IMR-90 (cell line): ENCODE results near the gene PPP5C.

Experiments used
- CEBPB ChIP-seq: IDR thresholded peaks from 2 replicates; pipeline ENCODE4 v1.6.1; 2012; ENCODE audit warnings: low read depth, low read length, improper control_type of control experiment
- CTCF ChIP-seq: conservative IDR thresholded peaks from 2 replicates; pipeline ENCODE4 v1.5.1; 2012; ENCODE audit warnings: mild to moderate bottlenecking, low read depth, low read length, improper control_type of control experiment
- FOS ChIP-seq: fragments of 150-350 bp; IDR thresholded peaks from 2 replicates; pipeline ENCODE4 v1.6.1; 2016; ENCODE audit warnings: low read depth, low read length
- MAZ ChIP-seq: IDR thresholded peaks from 2 replicates; pipeline ENCODE4 v1.6.1; 2012; ENCODE audit warnings: low read depth, mild to moderate bottlenecking, low read length, improper control_type of control experiment, moderate library complexity, borderline replicate concordance
- MXI1 ChIP-seq: IDR thresholded peaks from 2 replicates; pipeline ENCODE4 v1.6.1; 2012; ENCODE audit warnings: low read depth, mild to moderate bottlenecking, low read length, moderate library complexity, borderline replicate concordance
- POLR2A ChIP-seq: IDR thresholded peaks from 2 replicates; pipeline ENCODE4 v1.6.1; 2012; ENCODE audit warnings: mild to moderate bottlenecking, low read depth, low read length
- RAD21 ChIP-seq: IDR thresholded peaks from 2 replicates; pipeline ENCODE4 v1.6.1; 2012; ENCODE audit warnings: low read length, improper control_type of control experiment
- RCOR1 ChIP-seq: IDR thresholded peaks from 2 replicates; pipeline ENCODE4 v1.6.1; 2012; ENCODE audit warnings: mild to moderate bottlenecking, low read length, improper control_type of control experiment; ENCODE audit not compliant: insufficient replicate concordance
- USF2 ChIP-seq: fragments of 150-350 bp; IDR thresholded peaks from 2 replicates; pipeline ENCODE4 v1.6.1; 2017; ENCODE audit warnings: mild to moderate bottlenecking, antibody characterized with exemption, low read length, low read depth

- TF ChIP-seq CTCF: no peak
- TF ChIP-seq RAD21: no peak
- TF ChIP-seq USF2: no peak
- no peak for TF ChIP-seq POLR2A
- no peak for TF ChIP-seq MXI1
- TF ChIP-seq MAZ: no peak
- TF ChIP-seq FOS: no peak
- no peak for TF ChIP-seq CEBPB
- no peak for TF ChIP-seq RCOR1
Measured at GRCh38 chr19:46409191-46409590, 62.3 kb downstream of the PPP5C start.
